Superior temporal gyrus (tissue), 1 donor: Measurements from ENCODE around the gene P2RX5.
A peak's percentile ranks its signal among the peaks of the same experiment; 100 is the strongest.
"Not testable (repeated sequence)": the region's sequence is repeated elsewhere in the genome, so short reads cannot be mapped to it uniquely, and the experiment has no call there.

ENCODE experiments used
- DNase-seq: peaks from one replicate; pipeline ENCODE4 v3.0.0-alpha.2; 2016; ENCODE audit errors: extremely low spot score

P2RX5 gene, protein sequence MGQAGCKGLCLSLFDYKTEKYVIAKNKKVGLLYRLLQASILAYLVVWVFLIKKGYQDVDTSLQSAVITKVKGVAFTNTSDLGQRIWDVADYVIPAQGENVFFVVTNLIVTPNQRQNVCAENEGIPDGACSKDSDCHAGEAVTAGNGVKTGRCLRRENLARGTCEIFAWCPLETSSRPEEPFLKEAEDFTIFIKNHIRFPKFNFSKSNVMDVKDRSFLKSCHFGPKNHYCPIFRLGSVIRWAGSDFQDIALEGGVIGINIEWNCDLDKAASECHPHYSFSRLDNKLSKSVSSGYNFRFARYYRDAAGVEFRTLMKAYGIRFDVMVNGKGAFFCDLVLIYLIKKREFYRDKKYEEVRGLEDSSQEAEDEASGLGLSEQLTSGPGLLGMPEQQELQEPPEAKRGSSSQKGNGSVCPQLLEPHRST

DNA sequence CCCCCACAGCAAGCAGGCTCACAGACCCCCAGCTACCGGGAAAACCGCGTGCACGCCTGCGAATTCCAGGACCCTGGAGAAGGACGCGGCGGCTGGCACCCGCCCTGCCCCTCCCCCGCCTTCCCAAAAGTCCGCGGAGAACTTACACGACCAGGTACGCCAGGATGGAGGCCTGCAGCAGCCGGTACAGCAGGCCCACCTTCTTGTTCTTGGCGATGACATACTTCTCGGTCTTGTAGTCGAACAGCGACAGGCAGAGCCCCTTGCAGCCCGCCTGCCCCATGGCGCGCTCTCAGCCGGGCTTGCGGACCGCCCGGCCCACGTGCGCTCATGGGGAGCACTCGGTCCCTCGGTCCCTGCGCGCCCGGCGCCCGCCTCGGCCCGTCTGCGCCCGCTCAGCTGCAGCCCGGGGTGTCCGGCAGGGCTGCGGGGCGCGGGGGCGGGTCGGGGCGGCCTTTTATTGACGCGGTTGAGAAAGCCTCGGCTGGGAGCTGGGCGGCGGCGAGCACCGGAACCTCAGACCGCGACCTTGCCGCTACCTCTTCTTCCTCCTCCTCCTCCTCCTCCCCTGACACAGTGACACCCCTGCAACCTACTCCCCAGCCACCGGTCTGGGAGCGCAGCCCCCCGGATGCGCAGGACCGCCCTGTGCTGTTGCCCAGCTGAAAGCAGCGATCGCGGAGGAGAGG lies at the start of gene P2RX5:
Gene P2RX5 (minus strand): TSS at position 433 of the 689 bp plus-strand sequence. CDS start 150 bp downstream, at position 283.
- no peak for DNase-seq

DNA sequence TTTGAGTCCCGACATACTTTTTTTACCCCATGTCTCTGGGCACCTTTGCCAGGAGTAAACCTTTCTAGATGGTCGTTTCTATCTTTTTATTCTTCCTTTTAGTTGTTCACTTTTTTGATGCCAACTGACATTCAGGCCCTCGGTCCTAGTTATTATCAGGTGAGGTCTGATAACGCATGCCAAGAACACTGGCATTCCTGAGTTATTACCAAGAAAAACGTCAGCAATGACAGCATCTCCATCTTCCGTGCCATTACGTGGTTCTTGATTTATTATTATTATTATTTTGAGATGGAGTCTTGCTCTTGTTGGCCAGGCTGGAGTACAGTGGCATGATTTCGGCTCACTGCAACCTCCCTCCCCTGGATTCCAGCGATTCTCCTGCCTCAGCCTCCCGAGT lies 49.1 kb upstream of the P2RX5 start:
- DNase-seq: no peak

DNA sequence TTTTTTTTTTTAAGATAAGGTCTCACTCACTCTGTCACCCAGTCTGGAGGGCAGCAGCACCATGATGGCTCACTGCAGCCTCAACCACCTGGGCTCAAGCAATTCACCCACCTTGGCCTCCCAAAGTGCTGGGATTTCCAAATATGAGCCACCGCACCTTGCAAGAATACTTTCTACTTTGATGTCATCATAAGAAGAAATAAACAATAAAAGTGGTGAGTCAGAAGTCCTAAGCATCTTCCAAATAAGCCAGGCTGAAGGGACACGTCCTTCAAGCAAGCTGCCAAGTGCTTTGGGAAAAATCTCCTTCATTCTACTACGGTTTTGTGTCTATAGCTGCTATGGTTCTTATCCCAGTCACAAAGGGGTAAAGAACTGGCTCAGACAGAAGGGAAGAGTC lies 48.1 kb upstream of the P2RX5 start:
- no peak for DNase-seq

DNA sequence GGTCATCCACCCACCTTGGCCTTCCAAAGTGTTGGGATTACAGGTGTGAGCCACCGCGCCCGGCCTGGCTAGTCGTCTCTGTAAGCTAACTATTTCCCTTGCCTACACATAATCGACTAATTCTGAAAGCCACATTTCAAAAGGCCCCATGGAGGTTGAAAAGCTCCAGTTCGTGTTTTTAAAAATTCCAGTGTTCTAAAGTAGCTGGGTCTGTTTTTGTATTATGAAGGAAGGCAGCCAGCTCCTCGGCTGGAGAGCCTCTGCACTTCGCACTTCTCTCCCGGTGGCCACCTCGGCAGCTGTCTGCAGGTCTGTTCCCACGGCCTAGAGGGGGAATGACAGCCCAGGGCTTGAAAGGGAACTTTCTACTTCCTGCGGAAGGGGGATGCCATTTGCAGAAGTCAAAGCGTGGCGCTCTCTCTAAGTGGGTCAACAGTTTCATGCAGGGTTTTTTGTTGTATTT lies 44.7 kb upstream of the P2RX5 start:
- no peak for DNase-seq

DNA sequence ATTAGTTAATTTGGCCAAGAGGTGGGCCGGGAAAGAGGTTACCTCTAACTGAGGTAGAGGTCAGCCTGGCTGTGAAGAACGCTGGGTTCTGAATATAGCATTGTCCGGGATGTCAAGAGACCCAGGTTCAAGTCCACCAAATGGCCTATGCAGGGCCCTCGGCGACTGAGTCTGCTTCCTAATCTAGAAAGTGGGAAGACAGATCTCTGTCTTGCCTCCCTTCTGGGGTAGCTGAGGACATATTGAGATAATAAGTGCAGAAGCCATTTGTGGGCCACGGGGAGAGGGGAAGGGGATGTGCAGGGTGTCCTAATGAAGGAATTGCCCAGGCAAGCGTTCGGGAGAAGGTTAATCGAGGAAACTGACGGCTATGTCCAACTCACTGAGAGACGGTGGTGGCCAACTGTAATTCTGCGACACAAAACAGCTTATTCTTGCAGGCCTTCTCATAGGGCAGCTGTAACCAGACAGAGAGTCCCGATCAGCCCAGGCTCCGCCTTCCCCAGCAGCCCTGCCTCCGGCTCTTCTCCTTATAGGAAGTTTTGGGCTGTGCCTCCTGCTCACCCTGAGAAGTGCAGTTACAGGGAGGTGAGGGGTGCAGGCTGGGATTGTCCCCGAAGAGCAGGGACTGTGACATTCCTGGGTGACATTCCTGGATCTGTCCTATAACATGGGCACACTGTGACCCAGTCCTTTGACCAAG lies 43.6 kb upstream of the P2RX5 start:
- DNase-seq: peak; percentile 13

DNA sequence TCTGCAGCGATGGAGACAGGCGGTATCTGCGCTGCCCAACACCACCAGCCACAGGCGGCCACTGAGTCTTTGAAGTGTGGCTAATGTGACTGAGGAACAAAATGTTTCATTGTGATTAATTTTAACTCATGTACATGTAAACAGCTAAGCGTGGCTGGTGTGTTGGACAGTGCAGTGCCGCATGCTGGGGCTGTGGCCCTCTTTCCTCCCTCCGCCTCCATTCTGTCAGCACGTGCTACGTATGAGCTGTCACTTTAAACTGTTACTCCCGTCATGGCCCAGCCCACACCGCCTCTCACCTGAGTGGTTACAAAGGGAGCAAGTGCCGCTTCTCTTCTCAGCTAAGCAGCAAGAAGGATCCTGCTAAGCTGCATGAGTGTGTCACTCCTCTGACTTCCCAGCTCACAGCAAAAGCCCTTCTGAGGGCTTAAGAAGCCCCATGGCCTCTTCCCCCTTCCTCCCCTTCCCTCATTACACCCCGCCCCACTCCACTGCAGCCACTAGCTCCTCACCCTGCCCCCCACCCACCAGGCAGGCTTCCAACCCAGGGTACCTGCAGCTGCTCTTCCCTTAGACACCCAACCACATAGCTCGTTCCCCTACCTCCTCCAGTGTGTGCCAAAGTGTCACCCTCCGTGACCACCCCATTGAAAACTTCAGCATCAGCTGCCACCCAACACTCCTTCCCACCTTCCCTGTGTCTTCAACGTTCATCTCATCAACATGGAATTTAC lies 42.8 kb upstream of the P2RX5 start:
- peak; percentile 65 for DNase-seq

DNA sequence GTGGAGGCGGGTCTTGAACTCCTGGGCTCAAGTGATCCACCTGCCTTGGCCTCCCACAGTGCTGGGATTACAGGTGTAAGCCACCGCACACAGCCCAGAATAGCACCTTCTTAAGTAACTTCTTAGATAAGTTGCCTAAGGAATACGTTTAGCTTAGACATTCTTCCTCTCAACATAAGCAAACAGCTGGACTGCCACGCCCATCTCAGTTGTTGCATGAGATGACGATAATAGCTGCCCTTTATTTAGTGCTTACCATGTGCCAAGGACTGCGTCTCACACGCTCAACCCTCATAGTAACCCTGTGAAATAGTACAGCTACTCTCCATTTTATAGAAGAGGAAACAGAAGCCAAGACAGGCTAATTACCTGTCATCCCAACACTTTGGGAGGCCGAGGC lies 39.6 kb upstream of the P2RX5 start:
- DNase-seq: no peak

DNA sequence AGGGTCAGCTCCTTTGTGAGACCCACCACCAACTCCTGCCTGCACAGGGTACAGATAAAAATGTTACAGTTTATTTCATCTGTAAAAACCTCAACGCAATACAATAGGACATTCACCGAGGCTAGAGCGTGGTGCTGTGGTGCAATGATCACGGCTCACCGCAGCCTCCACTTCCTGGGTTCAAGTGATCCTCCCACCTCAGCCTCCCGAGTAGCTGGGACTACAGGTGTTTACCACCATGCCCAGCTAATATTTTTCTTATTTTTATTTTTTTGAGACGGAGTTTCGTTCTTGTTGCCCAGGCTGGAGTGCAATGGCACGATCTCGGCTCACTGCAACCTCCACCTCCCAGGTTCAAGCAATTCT lies 38.9 kb upstream of the P2RX5 start:
- not testable (repeated sequence) for DNase-seq

DNA sequence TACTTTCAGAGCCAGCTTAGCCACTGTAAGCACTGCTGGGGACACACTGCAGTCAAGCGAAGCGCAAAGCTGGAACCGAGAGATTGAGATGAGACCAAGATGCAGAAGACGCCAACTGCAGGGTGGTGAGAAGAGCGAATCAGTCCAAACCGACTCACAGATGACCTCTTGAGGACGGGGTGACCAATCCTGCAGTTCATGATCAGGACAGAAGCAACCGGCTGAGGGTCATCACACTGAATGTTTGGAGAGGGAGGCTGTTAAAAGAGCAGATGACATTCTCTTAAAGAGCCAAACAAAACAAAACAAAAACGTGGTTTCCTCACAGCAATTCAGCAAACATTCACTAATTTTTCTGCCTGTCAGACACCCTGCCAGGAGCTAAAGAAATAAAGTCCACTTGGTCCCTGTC lies 36.3 kb upstream of the P2RX5 start:
- no peak for DNase-seq

DNA sequence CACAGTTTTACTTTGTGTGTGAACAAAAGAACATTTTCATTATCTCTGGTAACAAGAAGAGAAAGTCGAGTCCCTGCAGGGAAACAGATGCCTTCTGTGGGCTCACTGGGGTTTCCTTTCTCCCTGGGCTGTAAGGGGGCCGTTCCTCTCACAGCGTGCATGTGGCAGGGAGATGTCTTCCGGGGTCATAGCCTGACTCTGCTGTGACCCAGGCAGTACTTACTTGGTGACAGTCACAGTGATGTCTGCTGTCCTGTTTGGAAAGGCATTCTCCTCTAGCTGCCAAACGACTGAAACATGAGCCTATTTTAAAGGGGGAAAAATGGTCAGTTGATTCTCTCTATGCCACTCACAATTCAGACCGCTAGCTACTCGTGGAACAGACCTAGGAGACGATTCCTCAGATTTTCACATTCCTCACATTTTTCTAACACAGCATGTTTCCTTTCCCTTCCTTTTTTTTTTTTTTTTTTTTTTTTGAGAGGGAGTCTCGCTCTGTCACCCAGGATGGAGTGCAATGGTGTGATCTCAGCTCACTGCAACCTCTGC lies 35.0 kb upstream of the P2RX5 start:
- DNase-seq: no peak

DNA sequence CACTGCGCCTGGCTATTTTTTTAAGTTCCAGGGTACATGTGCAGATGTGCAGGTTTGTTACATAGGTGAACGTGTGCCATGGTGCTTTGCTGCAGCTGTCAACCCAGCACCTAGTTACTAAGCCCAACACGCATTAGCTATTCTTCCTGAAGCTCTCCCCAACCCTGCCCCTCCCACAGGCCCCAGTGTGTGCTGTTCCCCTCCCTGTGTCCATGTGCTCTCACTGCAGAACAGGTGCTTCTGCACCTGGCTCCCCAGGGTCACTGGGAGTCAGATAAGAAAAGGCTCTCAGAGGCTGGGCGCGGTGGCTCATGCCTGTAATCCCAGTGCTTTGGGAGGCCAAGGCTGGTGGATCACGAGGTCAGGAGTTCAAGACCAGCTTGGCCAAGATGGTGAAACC lies 33.9 kb upstream of the P2RX5 start:
- DNase-seq: no peak

DNA sequence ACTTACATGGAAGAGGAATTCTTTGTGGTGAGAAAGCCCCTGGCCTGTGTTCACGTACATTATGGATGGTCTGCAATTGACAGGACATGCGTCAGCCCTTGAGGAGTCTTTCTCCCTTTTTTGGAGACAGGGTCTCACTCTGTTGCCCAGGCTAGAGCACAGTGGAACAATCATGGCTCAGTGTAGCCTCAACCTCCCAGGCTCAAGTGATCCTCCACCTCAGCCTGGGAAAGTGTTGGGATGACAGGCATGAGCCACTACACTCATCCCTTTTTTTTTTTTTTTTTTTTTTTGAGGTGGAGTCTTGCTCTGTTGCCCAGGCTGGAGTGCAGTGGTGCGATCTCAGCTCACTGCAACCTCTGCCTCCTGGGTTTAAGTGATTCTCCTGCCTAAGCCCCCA lies 32.1 kb upstream of the P2RX5 start:
- DNase-seq: not testable (repeated sequence)

DNA sequence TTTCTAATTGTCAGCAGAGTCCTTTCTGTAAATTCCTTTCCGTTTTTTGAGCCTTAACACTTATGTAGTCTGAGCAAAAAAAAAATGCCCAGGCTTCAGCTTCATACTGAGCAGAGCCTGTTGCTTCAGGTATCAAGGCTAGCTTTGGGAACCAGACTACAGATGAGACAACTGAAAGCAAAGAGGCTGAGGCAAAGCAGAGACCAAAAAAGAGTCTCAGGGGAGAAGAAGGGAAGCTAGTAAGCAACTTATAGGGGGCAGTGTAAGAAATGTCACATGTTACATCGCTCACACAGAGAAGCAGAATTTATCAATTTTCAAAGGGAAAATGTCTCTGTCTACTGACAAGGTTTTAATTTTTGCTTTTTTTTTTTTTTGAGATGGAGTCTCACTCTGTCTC lies 31.1 kb upstream of the P2RX5 start:
- no peak for DNase-seq

DNA sequence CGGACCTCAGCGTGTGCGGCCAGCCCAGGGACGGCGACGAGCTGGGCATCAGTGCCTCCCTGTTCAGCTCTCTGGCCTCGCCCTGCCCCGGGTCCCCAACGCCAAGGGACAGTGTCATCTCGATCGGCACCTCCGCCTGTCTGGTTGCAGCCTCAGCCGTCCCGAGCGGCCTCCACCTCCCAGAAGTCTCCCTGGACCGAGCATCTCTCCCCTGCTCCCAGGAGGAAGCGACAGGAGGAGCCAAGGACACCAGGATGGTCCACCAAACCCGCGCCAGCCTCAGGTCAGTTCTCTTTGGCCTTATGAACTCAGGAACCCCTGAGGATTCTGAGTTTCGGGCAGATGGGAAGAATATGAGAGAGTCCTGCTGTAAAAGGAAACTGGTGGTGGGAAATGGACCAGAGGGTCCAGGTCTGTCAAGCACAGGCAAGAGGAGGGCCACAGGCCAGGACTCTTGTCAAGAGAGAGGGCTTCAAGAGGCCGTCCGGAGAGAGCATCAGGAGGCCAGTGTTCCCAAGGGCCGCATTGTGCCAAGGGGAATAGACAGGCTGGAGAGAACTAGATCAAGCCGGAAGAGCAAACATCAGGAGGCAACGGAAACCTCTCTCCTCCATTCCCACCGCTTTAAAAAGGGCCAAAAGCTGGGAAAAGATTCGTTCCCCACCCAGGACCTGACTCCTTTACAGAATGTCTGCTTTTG lies 28.6 kb upstream of the P2RX5 start:
- DNase-seq: no peak

DNA sequence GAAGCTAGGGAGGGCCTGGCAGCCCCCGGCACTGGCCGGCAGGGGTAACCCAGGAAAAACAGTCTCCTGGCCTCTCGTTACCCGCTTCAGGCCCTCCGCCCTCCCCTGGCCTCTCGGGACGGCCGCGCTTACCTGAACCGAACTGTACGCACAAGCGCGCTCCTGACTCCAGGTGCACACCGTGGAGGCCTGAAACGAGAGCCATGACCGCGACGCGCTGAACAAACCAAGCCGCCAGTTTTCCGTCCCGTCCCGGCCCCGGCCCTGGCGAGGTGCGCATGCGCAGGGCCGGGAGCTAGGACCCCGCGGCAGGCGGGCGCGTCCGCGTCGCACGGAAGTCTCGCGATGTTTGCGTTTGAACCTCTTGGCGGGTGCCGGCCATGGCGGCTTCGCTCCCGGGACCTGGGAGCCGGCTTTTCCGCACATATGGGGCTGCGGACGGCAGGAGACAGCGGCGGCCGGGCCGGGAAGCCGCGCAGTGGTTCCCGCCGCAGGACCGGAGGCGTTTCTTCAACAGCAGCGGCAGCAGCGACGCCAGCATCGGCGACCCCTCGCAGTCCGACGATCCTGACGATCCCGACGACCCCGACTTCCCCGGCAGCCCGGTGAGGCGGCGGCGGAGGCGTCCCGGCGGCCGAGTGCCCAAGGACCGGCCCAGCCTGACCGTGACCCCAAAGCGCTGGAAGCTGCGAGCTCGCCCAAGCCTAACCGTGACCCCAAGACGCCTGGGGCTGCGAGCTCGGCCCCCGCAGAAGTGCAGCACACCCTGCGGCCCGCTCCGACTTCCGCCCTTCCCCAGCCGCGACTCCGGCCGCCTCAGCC lies 27.8 kb upstream of the P2RX5 start, which contains the start of gene HASPIN:
Gene HASPIN (plus strand): TSS at position 348 of the 822 bp plus-strand sequence. CDS start 33 bp downstream, at position 381.
- peak; percentile 92 for DNase-seq

DNA sequence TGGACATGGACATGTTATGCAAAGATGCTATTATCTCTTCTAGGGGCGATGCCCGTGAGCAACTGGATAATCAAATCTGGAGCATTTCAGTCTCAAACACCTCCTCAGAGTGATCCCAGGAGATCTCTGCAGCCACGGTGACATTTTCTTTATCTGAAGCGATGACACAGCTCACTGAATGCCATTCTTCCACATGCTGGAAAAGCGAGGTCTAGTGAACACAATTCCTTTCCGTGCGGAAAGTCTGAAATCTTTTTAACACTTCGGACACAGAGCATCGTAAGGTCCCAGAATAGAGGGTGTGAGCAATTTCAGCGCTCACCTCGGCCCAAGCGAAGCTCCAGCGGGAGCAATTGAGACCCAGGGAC lies 27.2 kb upstream of the P2RX5 start:
- DNase-seq: peak; percentile 58

DNA sequence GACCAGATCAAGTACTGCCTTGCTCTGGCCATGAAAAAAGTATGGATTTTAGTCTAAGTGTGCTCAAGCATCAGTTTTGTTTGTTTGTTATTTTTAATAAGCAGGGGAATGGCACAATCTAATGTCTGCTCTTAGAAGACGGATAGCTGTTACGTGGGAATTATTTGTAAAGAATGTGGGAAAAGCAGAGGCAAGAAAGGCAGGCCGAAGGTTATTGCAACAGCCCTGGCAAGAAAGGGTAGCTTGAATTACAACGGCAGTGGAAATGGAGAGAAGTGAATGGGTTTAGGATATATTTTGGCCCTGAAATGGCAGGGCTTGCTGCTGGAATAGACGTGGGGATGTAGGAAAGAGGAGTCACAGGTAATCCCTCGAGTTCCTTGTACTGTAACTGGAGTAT lies 26.8 kb upstream of the P2RX5 start:
- no peak for DNase-seq

DNA sequence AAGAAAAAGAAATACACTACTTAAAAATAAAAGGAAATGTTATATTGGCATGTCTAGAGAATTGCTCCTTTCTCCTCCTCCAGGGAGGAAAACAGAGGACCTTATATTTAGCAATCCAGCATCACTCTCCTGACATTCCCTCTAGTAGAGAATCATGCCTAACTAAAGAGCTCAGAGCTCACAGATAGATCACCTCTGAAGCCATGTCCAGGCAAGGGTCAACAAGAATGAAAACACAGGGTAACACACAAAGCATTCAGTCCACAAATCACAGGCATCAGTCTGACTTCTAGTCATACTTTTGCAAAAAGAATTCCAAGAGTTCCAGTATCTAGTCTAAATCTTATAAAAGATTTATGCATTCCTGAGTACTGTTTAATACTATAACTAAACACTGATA lies 23.3 kb upstream of the P2RX5 start:
- no peak for DNase-seq

DNA sequence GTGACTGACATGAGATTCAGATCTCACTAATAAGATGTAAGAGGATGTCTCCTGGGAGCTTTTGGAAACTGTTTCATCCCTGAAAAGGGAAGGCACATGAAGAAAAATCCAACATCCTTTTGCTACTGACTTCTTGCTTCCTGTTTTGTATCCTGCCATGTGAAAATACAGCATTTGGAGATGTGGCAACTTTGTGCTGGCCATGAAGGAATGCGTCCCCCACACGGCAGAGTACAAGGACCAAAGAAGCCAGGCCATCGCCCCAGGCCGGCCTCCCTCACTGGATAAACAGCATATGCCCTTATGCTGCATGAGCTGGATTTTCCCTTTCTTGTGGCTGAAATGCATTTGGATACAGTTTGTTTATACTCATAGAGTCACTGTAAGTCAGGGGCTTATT lies 22.2 kb upstream of the P2RX5 start:
- no peak for DNase-seq

DNA sequence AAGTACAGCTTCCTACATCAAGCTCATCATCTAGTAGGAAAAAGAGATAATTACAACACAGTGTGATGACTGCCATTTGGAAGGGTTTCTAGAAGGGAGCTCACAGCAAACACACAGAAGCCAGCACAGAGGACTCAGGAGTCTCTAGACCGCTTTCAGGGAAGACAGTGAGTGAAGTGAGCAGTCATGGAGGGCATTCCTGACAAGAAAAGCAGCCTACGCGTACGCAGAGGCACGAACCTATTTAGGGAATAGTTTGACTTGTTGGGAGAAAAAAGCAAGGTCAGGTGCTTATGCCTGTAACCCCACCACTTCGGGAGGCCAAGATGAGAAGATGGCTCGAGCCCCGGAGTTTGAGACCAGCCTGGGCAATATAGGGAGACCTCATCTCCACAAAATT lies 19.3 kb upstream of the P2RX5 start:
- no peak for DNase-seq
